NT2/D1 (cell line): Measurements from ENCODE around the gene LRIG3.

ENCODE experiments used
- DNase-seq: peaks from one replicate; pipeline ENCODE4 v3.0.0-alpha.2; 2011; ENCODE audit warnings: low read depth, low spot score
- H3K27me3 ChIP-seq: 2 replicates; pipeline ENCODE4 v1.6.0; 2011; ENCODE audit warnings: mild to moderate bottlenecking; ENCODE audit not compliant: insufficient read length, insufficient read depth
- H3K36me3 ChIP-seq: 2 replicates; pipeline ENCODE4 v1.6.1; 2011; ENCODE audit warnings: mild to moderate bottlenecking, low read length, mixed read lengths; ENCODE audit not compliant: insufficient read depth, insufficient read length
- H3K4me1 ChIP-seq: 2 replicates; pipeline ENCODE4 v1.5.1; 2011; ENCODE audit not compliant: insufficient read depth, insufficient read length
- H3K4me3 ChIP-seq: 2 replicates; pipeline ENCODE4 v1.5.1; 2011; ENCODE audit warnings: low read depth; ENCODE audit not compliant: insufficient read length
- H3K9ac ChIP-seq: 2 replicates; pipeline ENCODE4 v1.6.0; 2011; ENCODE audit warnings: low read depth; ENCODE audit not compliant: insufficient read length
- H3K9me3 ChIP-seq: 2 replicates; pipeline ENCODE4 v1.5.1; 2011; ENCODE audit warnings: mild to moderate bottlenecking, low read length; ENCODE audit not compliant: insufficient read depth
- SUZ12 ChIP-seq: IDR thresholded peaks from 2 replicates; pipeline ENCODE4 v1.6.1; 2011; ENCODE audit not compliant: insufficient read length, insufficient read depth; ENCODE audit errors: extremely low read depth
- YY1 ChIP-seq: IDR thresholded peaks from 2 replicates; pipeline ENCODE4 v1.6.1; 2011; ENCODE audit not compliant: insufficient read length, insufficient read depth
- ZNF274 ChIP-seq: IDR thresholded peaks from 2 replicates; pipeline ENCODE4 v1.6.1; 2011; ENCODE audit warnings: mild to moderate bottlenecking, low read depth, low read length

Gene LRIG3

GRCh38 chr12:58920961-58921861 is 907 bp upstream of the LRIG3 start:
- H3K4me3 ChIP-seq, result peak overlapping the region; percentile 84
- DNase-seq, result no peak
- H3K9ac ChIP-seq, result peak overlapping the region; percentile 54
- H3K36me3 ChIP-seq, result no peaks in the 10 kb centered on the region
- H3K27me3 ChIP-seq, result no peaks in the 10 kb centered on the region
- no peaks in the 10 kb centered on the region for H3K9me3 ChIP-seq
- peaks cover 2% of the 10 kb centered on the region for H3K4me1 ChIP-seq
- no peak for TF ChIP-seq YY1
- TF ChIP-seq SUZ12, result no peak
- TF ChIP-seq ZNF274, result no peak

GRCh38 chr12:58919231-58920101 is 838 bp downstream of the LRIG3 start:
- no peaks in the 10 kb centered on the region for H3K27me3 ChIP-seq
- no peak for TF ChIP-seq ZNF274
- H3K4me1 ChIP-seq, result no peaks in the 10 kb centered on the region
- H3K4me3 ChIP-seq, result peak overlapping the region; percentile 84
- H3K36me3 ChIP-seq, result no peaks in the 10 kb centered on the region
- peak; percentile 15 for DNase-seq
- no peaks in the 10 kb centered on the region for H3K9me3 ChIP-seq
- H3K9ac ChIP-seq, result peak overlapping the region; percentile 87

- Histone ChIP-seq H3K9me3 (no peaks in the 10 kb centered on the region), H3K4me1 (no peaks in the 10 kb centered on the region), H3K36me3 (peaks cover 9% of the 10 kb centered on the region), H3K27me3 (no peaks in the 10 kb centered on the region), H3K4me3 (peak overlapping the region; percentile 84), H3K9ac (no peak overlapping the region)
- TF ChIP-seq ZNF274 (no peak), SUZ12 (no peak), YY1 (no peak)
- no peak for DNase-seq
Measured at GRCh38 chr12:58918469-58918844, 1.8 kb downstream of the LRIG3 start.

GRCh38 chr12:58917699-58918468 is 2.4 kb downstream of the LRIG3 start:
- Histone ChIP-seq H3K9me3 (no peaks in the 10 kb centered on the region), H3K36me3 (peaks cover 15% of the 10 kb centered on the region), H3K4me1 (no peaks in the 10 kb centered on the region), H3K4me3 (no peak overlapping the region), H3K27me3 (no peaks in the 10 kb centered on the region), H3K9ac (no peak overlapping the region)
- no peak for DNase-seq
- TF ChIP-seq ZNF274 (no peak), YY1 (no peak), SUZ12 (no peak)

GRCh38 chr12:58916921-58917511 is 3.3 kb downstream of the LRIG3 start:
- H3K27me3 ChIP-seq, result no peaks in the 10 kb centered on the region
- TF ChIP-seq YY1 (no peak), SUZ12 (no peak), ZNF274 (no peak)
- no peaks in the 10 kb centered on the region for H3K9me3 ChIP-seq
- no peak overlapping the region for H3K4me3 ChIP-seq
- no peaks in the 10 kb centered on the region for H3K4me1 ChIP-seq
- no peak for DNase-seq
- peaks cover 20% of the 10 kb centered on the region for H3K36me3 ChIP-seq
- H3K9ac ChIP-seq, result no peak overlapping the region

- Histone ChIP-seq H3K27me3 (no peaks in the 10 kb centered on the region), H3K4me1 (no peaks in the 10 kb centered on the region), H3K4me3 (no peak overlapping the region), H3K9me3 (no peaks in the 10 kb centered on the region), H3K9ac (no peak overlapping the region), H3K36me3 (peaks cover 21% of the 10 kb centered on the region)
- TF ChIP-seq SUZ12 (no peak), ZNF274 (no peak), YY1 (no peak)
- no peak for DNase-seq
Measured at GRCh38 chr12:58916161-58916621, 4.1 kb downstream of the LRIG3 start.

GRCh38 chr12:58915634-58916033 is 4.7 kb downstream of the LRIG3 start:
- no peak for DNase-seq
- no peaks in the 10 kb centered on the region for H3K4me1 ChIP-seq
- H3K9ac ChIP-seq, result no peak overlapping the region
- no peak overlapping the region for H3K4me3 ChIP-seq
- no peaks in the 10 kb centered on the region for H3K27me3 ChIP-seq
- H3K36me3 ChIP-seq, result peaks cover 27% of the 10 kb centered on the region
- TF ChIP-seq YY1 (no peak), SUZ12 (no peak), ZNF274 (no peak)
- H3K9me3 ChIP-seq, result no peaks in the 10 kb centered on the region
